HCT116 (cell line): Measurements from ENCODE around the gene CNPY1. TPM values are rescaled to one million over a fixed set of nuclear protein-coding genes. Genes with fewer than 3 reads are reported as not detected.
"Not testable (repeated sequence)": the region's sequence is repeated elsewhere in the genome, so short reads cannot be mapped to it uniquely, and the experiment has no call there.

Experiments used
- ATAC-seq: fragments of 200-7000 bp; cut with Tn5 transposase; 2 replicates; pipeline ENCODE4 v1.9.1; 2020; ENCODE audit warnings: mild to moderate bottlenecking, moderate library complexity
- BruUV-seq: library from RNA; stranded (reverse); fragments of 400-500 nt; replicated peaks from 2 replicates; lab custom pipeline; 2021; lab: Mats Ljungman, UMichigan
- CTCF ChIA-PET: fragments of 300-600 bp; sonication (Branson Sonifier 250); formaldehyde crosslinking; loops from one replicate; lab custom pipeline; 2021; ENCODE audit warnings: antibody characterized with exemption; lab: Charles Lee
- POLR2A ChIA-PET: fragments of 300-600, 350-600 bp; sonication (Branson Sonifier 250); formaldehyde crosslinking; loops from one replicate; lab custom pipeline; 2021; ENCODE audit warnings: antibody characterized with exemption; lab: Charles Lee
- RAD21 ChIA-PET, 2 experiments: fragments of 300-600 bp; sonication (Branson Sonifier 250); formaldehyde crosslinking; loops; one replicate each; lab custom pipeline; 2023; ENCODE audit warnings: low total read pairs in 2 of 2; ENCODE audit not compliant: uncharacterized antibody in 2 of 2, unreplicated experiment in 2 of 2, low non-redundant PET in 1 of 2; lab: Charles Lee
- DNase-seq: peaks from one replicate; pipeline ENCODE4 v3.0.0-alpha.2; 2010; ENCODE audit warnings: low read depth, low spot score
- H2AFZ ChIP-seq: fragments of 200-600 bp; shearing (Covaris generic), sonication (generic); 2 replicates; pipeline ENCODE4 v1.6.1; 2017; ENCODE audit warnings: low read depth, mixed run types, mixed read lengths, antibody characterized with exemption, low read length; ENCODE audit not compliant: poor library complexity, severe bottlenecking
- H3K27ac ChIP-seq: 2 replicates; pipeline ENCODE4 v1.5.1; 2012; ENCODE audit warnings: low read depth, low read length
- H3K27me3 ChIP-seq: fragments of 200-600 bp; sonication (generic); 2 replicates; pipeline ENCODE4 v1.6.1; 2016; ENCODE audit warnings: mixed run types, low read length, mixed read lengths; ENCODE audit not compliant: insufficient read depth
- H3K36me3 ChIP-seq, 2 experiments: fragments of 200-500 bp in 1 of 2; fragments of 200-600 bp in 1 of 2; sonication (Bioruptor generic) in 1 of 2; sonication (generic) in 1 of 2; 2 replicates each; pipeline versions ENCODE4 v1.5.1 to v1.6.1; 2014 to 2016; ENCODE audit warnings: low read length in 2 of 2, inconsistent platforms in 1 of 2, mixed read lengths in 1 of 2, mixed run types in 1 of 2; ENCODE audit not compliant: insufficient read depth in 2 of 2, control insufficient read depth in 1 of 2
- H3K4me1 ChIP-seq, 2 experiments: fragments of 200-600 bp in 1 of 2; sonication (generic) in 1 of 2; 2 replicates each; pipeline versions ENCODE4 v1.5.1 to v1.6.1; 2012 to 2017; ENCODE audit warnings: low read length in 2 of 2, inconsistent platforms in 1 of 2, mild to moderate bottlenecking in 1 of 2, mixed read lengths in 1 of 2, mixed run types in 1 of 2, moderate library complexity in 1 of 2; ENCODE audit not compliant: insufficient read depth in 2 of 2, control insufficient read depth in 1 of 2
- H3K4me2 ChIP-seq: fragments of 200-600 bp; sonication (generic); 2 replicates; pipeline ENCODE4 v1.6.1; 2017; ENCODE audit warnings: mixed run types, low read length, mixed read lengths
- H3K4me3 ChIP-seq, 2 experiments: fragments of 200-600 bp in 1 of 2; sonication (generic) in 1 of 2; replicated peaks in 1 of 2; 2 replicates each; pipeline ENCODE4 v1.5.1; 2011 to 2016; ENCODE audit warnings: low read length in 2 of 2, control low read depth in 1 of 2, low read depth in 1 of 2, mild to moderate bottlenecking in 1 of 2, mixed read lengths in 1 of 2, mixed run types in 1 of 2
- H3K79me2 ChIP-seq: fragments of 200-600 bp; sonication (generic); 2 replicates; pipeline ENCODE4 v1.6.1; 2017; ENCODE audit warnings: mild to moderate bottlenecking, mixed run types, low read length, moderate library complexity, mixed read lengths; ENCODE audit not compliant: insufficient read depth
- H3K9ac ChIP-seq: fragments of 200-600 bp; sonication (generic); 2 replicates; pipeline ENCODE4 v1.6.1; 2016; ENCODE audit warnings: low read length, mixed read lengths
- H3K9me2 ChIP-seq: fragments of 200-600 bp; sonication (generic), shearing (Covaris generic); 2 replicates; pipeline ENCODE4 v1.6.1; 2017; ENCODE audit warnings: mixed run types, mild to moderate bottlenecking, moderate library complexity; ENCODE audit not compliant: insufficient read depth
- H3K9me3 ChIP-seq, 2 experiments: fragments of 200-500 bp in 1 of 2; fragments of 200-600 bp in 1 of 2; sonication (Bioruptor generic) in 1 of 2; sonication (generic) in 1 of 2; 2 replicates each; pipeline ENCODE4 v1.6.1; 2014 to 2017; ENCODE audit warnings: low read length in 2 of 2, mixed read lengths in 2 of 2, inconsistent platforms in 1 of 2, low read depth in 1 of 2, mild to moderate bottlenecking in 1 of 2, mixed run types in 1 of 2, moderate library complexity in 1 of 2; ENCODE audit not compliant: control insufficient read depth in 1 of 2, insufficient read depth in 1 of 2
- H4K20me1 ChIP-seq: fragments of 200-600 bp; sonication (generic), shearing (Covaris generic); 2 replicates; pipeline ENCODE4 v1.6.1; 2017; ENCODE audit warnings: mixed run types, mild to moderate bottlenecking, moderate library complexity; ENCODE audit not compliant: insufficient read depth
- EGR1 ChIP-seq: IDR thresholded peaks from 2 replicates; pipeline ENCODE4 v1.6.1; 2012; ENCODE audit warnings: low read depth
- EZH2 ChIP-seq: fragments of 200-600 bp; sonication (generic); IDR thresholded peaks from 2 replicates; pipeline ENCODE4 v1.6.1; 2017; ENCODE audit warnings: antibody characterized with exemption, mixed run types
- EZH2phosphoT487 ChIP-seq: fragments of 200-600 bp; IDR thresholded peaks from 2 replicates; pipeline ENCODE4 v1.6.1; 2018; ENCODE audit warnings: antibody characterized with exemption, borderline replicate concordance
- FOSL1 ChIP-seq: IDR thresholded peaks from 2 replicates; pipeline ENCODE4 v1.6.1; 2012; ENCODE audit warnings: low read depth
- POLR2A ChIP-seq: IDR thresholded peaks from 2 replicates; pipeline ENCODE4 v1.7.0; 2011; ENCODE audit warnings: borderline replicate concordance; ENCODE audit not compliant: insufficient read depth, insufficient read length; ENCODE audit errors: extremely low read depth
- POLR2AphosphoS5 ChIP-seq: IDR thresholded peaks from 2 replicates; pipeline ENCODE4 v1.6.1; 2011; ENCODE audit warnings: mild to moderate bottlenecking, low read depth, low read length, moderate library complexity
- SIN3A ChIP-seq: IDR thresholded peaks from 2 replicates; pipeline ENCODE4 v1.6.1; 2012; ENCODE audit warnings: low read depth
- SP1 ChIP-seq: IDR thresholded peaks from 2 replicates; pipeline ENCODE4 v1.6.1; 2012; ENCODE audit warnings: low read depth
- TCF7L2 ChIP-seq: IDR thresholded peaks from 2 replicates; pipeline ENCODE4 v1.7.0; 2011; ENCODE audit warnings: borderline replicate concordance, inconsistent platforms; ENCODE audit not compliant: insufficient read depth, insufficient read length; ENCODE audit errors: extremely low read depth
- YY1 ChIP-seq: IDR thresholded peaks from 2 replicates; pipeline ENCODE4 v1.6.1; 2011; ENCODE audit warnings: low read length, low read depth, moderate library complexity, mild to moderate bottlenecking; ENCODE audit not compliant: insufficient replicate concordance; ENCODE audit errors: extremely low read depth
- ZFX ChIP-seq: fragments of 450-650 bp; IDR thresholded peaks from 2 replicates; pipeline ENCODE4 v1.6.1; 2017
- intact Hi-C: fragments of 100-400 bp; cut with micrococcal nuclease; formaldehyde crosslinking; loops from 2 replicates; pipeline ENCODE4 v1.10.0; 2022
- total RNA-seq: library from RNA; stranded (reverse); gene quantifications from one replicate; pipeline ENCODE4 v1.2.1, GENCODE V29; 2021; ENCODE audit not compliant: unreplicated experiment
- TF ChIP-seq, protein P1 (sequence below), 3 experiments: fragments of 200-600 bp in 1 of 3; sonication (generic) in 1 of 3; IDR thresholded peaks in 2 of 3; conservative IDR thresholded peaks in 1 of 3; 2 replicates each; pipeline ENCODE4 v1.5.1; 2012 to 2017; ENCODE audit warnings: low read depth in 2 of 3, low read length in 2 of 3, antibody characterized with exemption in 1 of 3, borderline replicate concordance in 1 of 3, control low read depth in 1 of 3, mild to moderate bottlenecking in 1 of 3, mixed read lengths in 1 of 3, mixed run types in 1 of 3, moderate library complexity in 1 of 3; ENCODE audit not compliant: insufficient read depth in 1 of 3
- TF ChIP-seq, protein P2 (sequence below): IDR thresholded peaks from 2 replicates; pipeline ENCODE4 v1.6.1; 2012
- TF ChIP-seq, protein P3 (sequence below): IDR thresholded peaks from 2 replicates; pipeline ENCODE4 v1.6.1; 2011; ENCODE audit warnings: mild to moderate bottlenecking, low read length, moderate library complexity; ENCODE audit not compliant: insufficient replicate concordance; ENCODE audit errors: extremely low read depth
- TF ChIP-seq, protein P4 (sequence below): IDR thresholded peaks from 2 replicates; pipeline ENCODE4 v1.6.1; 2012

Gene CNPY1
- total RNA-seq, 1 experiment from 2014 or later: not detected

DNA sequence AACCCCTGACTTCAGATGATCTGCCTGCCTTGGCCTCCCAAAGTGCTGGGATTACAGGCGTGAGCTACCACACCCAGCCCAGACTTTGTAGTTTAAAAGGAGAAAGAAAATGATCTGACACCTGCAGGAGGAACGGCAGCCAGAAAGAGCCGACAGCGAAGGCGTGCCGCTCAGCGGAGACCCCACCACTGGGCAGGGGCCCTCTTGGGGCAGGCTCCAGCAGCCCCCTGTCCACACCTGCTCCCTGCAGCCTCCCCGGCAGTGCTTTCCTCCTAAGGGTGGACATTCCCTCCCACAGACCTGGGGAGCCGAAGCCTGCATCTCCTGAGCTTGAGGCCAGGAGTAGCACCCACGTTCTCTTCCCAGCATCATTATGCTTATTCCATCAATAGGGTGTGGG lies 19.2 kb upstream of the CNPY1 start:
- Histone ChIP-seq H2AFZ (no peak overlapping the region), H4K20me1 (no peaks in the 10 kb centered on the region), H3K27ac (no peak overlapping the region), H3K36me3 (no peaks in the 10 kb centered on the region), H3K4me1 (no peaks in the 10 kb centered on the region), H3K79me2 (no peaks in the 10 kb centered on the region), H3K27me3 (no peaks in the 10 kb centered on the region), H3K9ac (no peak overlapping the region), H3K9me3 (no peaks in the 10 kb centered on the region), H3K9me2 (no peaks in the 10 kb centered on the region), H3K4me2 (no peak overlapping the region), H3K4me3 (no peak overlapping the region)
- no peak for TF ChIP-seq ZFX
- TF ChIP-seq EZH2: no peak
- no peak for TF ChIP-seq FOSL1
- TF ChIP-seq, protein P1, sequence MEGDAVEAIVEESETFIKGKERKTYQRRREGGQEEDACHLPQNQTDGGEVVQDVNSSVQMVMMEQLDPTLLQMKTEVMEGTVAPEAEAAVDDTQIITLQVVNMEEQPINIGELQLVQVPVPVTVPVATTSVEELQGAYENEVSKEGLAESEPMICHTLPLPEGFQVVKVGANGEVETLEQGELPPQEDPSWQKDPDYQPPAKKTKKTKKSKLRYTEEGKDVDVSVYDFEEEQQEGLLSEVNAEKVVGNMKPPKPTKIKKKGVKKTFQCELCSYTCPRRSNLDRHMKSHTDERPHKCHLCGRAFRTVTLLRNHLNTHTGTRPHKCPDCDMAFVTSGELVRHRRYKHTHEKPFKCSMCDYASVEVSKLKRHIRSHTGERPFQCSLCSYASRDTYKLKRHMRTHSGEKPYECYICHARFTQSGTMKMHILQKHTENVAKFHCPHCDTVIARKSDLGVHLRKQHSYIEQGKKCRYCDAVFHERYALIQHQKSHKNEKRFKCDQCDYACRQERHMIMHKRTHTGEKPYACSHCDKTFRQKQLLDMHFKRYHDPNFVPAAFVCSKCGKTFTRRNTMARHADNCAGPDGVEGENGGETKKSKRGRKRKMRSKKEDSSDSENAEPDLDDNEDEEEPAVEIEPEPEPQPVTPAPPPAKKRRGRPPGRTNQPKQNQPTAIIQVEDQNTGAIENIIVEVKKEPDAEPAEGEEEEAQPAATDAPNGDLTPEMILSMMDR (IDR thresholded peaks at IDR 0.05 in 2 of 3, conservative IDR thresholded peaks at IDR 0.05 in 1 of 3; ENCODE audit: borderline replicate concordance in 1 of 3, insufficient read depth in 1 of 3, low read depth in 2 of 3, low read length in 2 of 3): no peak
- TF ChIP-seq EGR1: no peak
- no peak for TF ChIP-seq SIN3A
- TF ChIP-seq TCF7L2: no peak
- no peak for TF ChIP-seq POLR2A
- TF ChIP-seq, protein P2, sequence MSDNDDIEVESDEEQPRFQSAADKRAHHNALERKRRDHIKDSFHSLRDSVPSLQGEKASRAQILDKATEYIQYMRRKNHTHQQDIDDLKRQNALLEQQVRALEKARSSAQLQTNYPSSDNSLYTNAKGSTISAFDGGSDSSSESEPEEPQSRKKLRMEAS: no peak
- TF ChIP-seq EZH2phosphoT487: no peak
- TF ChIP-seq YY1: no peak
- TF ChIP-seq, protein P3, sequence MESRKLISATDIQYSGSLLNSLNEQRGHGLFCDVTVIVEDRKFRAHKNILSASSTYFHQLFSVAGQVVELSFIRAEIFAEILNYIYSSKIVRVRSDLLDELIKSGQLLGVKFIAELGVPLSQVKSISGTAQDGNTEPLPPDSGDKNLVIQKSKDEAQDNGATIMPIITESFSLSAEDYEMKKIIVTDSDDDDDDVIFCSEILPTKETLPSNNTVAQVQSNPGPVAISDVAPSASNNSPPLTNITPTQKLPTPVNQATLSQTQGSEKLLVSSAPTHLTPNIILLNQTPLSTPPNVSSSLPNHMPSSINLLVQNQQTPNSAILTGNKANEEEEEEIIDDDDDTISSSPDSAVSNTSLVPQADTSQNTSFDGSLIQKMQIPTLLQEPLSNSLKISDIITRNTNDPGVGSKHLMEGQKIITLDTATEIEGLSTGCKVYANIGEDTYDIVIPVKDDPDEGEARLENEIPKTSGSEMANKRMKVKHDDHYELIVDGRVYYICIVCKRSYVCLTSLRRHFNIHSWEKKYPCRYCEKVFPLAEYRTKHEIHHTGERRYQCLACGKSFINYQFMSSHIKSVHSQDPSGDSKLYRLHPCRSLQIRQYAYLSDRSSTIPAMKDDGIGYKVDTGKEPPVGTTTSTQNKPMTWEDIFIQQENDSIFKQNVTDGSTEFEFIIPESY: no peak
- TF ChIP-seq POLR2AphosphoS5: no peak
- TF ChIP-seq, protein P4, sequence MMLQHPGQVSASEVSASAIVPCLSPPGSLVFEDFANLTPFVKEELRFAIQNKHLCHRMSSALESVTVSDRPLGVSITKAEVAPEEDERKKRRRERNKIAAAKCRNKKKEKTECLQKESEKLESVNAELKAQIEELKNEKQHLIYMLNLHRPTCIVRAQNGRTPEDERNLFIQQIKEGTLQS: no peak
- no peak for TF ChIP-seq SP1
- no TSS peak for BruUV-seq
- intact Hi-C loops: no loop called here
- ChIA-PET RAD21 (no interaction called here), CTCF (no interaction called here), POLR2A (no interaction called here)
- ATAC-seq (no peak), DNase-seq (no peak)

DNA sequence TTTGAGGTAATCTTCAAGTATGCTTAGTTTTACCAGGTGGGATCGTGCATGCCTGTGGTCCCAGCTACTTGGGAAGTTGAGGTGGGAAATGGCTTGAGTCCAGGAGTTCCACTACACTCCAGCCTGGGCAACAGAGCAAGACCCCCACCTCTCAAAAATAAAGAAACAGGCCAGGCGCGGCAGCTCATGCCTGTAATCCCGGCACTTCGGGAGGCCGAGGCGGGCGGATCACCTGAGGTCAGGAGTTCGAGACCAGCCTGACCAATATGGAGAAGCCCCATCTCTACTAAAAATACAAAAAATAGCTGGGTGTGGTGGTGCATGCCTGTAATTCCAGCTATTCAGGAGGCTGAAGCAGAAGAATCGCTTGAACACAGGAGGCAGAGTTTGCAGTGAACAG lies 16.6 kb upstream of the CNPY1 start:
- H3K4me2 ChIP-seq, H3K27ac ChIP-seq, DNase-seq, BruUV-seq, POLR2A ChIA-PET, H3K4me1 ChIP-seq, H4K20me1 ChIP-seq, H3K36me3 ChIP-seq, ATAC-seq, RAD21 ChIA-PET, H3K27me3 ChIP-seq, intact Hi-C loops, CTCF ChIA-PET, H3K9me2 ChIP-seq, H3K9me3 ChIP-seq, H3K79me2 ChIP-seq, H3K4me3 ChIP-seq, H3K9ac ChIP-seq, H2AFZ ChIP-seq: not testable (repeated sequence)
